Measurements from ENCODE around the gene IVNS1ABP. TPM values are rescaled to one million over a fixed set of nuclear protein-coding genes. Genes with fewer than 3 reads are reported as not detected.

Gene IVNS1ABP
- total RNA-seq, 1 donor from 2014 or later, result 51.1 TPM

DNA sequence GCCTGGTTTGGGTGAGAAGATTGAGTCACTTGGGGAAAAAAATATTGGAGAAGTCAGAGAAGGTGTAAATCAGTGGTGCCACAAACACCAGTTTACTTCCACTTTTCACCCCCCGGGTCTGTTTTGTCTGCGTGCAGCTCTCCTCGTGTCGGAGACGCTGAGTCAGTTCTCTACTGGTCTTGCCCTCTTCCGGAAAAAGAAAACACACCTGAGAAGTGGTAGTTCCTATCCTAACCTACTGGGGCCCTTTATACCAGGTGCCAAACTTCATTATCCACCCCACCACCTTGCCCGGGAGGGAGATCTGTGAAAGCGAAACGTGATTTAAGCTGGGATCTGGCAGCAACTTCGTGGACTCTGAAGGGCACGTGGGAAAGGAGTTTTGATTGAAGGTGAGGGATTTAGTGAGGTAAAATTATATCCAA, 855 bp upstream of the IVNS1ABP start:
- Histone ChIP-seq H3K9ac (ENCODE audit: low read depth in 1 of 3, low read length in 3 of 3) (peak overlapping the region; percentile 78 to 87 (median 84)), H3K36me3 (ENCODE audit: control insufficient read depth in 3 of 3, insufficient read depth in 3 of 3, low read length in 3 of 3) (no peaks in the 10 kb centered on the region), H3K27me3 (ENCODE audit: control insufficient read depth in 3 of 3, insufficient read depth in 3 of 3, low read length in 3 of 3) (no peaks in the 10 kb centered on the region), H3K27ac (ENCODE audit: low read depth, low read length) (peak overlapping the region; percentile 89), H3K4me1 (ENCODE audit: control insufficient read depth in 3 of 3, insufficient read depth in 3 of 3, low read length in 3 of 3) (peaks cover 14 to 25% (median 20%) of the 10 kb centered on the region in 3 donors), H3K4me3 (ENCODE audit: low read length in 3 of 3) (peak overlapping the region; percentile 90 to 94 (median 91)), H3K9me3 (ENCODE audit: control insufficient read depth in 3 of 3, low read length in 3 of 3) (no peaks in the 10 kb centered on the region)

DNA sequence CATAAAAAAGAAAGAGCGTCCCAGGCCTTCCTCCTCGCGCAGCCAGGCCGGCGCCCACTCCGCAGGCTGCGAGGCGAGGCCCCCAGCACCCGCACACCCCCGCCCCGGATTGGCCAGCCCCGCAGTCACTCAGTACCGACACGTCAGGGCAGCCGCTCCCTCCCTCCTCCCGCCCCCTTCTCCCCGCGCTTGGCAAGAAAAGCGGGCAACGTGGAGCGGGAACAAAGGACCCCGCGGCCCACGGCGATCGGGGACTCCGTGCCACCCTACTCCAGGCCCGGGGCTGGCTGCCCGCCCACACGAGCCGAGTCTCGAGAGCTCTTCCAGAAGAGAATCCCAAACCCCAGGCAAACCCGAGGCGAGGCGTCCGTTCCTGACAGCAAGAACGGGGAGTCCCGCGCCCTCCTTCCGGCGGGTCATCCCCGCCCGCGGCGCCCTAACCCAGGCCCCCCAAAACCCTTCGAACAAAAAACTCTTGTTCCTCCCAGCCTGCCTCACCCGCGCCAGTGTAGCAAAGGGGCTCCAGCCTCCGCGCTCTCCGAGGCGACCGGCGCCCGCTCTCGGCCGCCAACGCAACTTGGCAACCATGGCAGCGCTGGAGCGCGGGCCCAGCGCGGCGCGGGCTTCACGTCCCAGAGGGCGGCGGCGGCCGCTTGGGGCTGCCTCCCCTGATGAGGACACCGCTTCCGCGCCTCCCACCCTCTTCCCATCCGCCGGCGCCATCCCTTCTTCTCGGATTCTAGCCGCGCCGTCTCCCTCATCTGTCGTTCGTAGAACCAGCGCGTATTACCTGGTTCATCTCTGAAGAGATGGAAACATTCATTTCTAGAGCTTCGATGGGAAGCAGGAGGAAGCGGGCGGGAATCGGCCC, 645 bp downstream of the IVNS1ABP start:
- H3K4me3 ChIP-seq (ENCODE audit: low read length in 3 of 3), result peak overlapping the region; percentile 90 to 94 (median 91)
- peak overlapping the region; percentile 89 for H3K27ac ChIP-seq (ENCODE audit: low read depth, low read length)
- no peaks in the 10 kb centered on the region for H3K36me3 ChIP-seq (ENCODE audit: control insufficient read depth in 3 of 3, insufficient read depth in 3 of 3, low read length in 3 of 3)
- H3K9me3 ChIP-seq (ENCODE audit: control insufficient read depth in 3 of 3, low read length in 3 of 3), result no peaks in the 10 kb centered on the region
- H3K27me3 ChIP-seq (ENCODE audit: control insufficient read depth in 3 of 3, insufficient read depth in 3 of 3, low read length in 3 of 3), result no peaks in the 10 kb centered on the region
- peak overlapping the region; percentile 88 to 92 (median 91) for H3K9ac ChIP-seq (ENCODE audit: low read depth in 1 of 3, low read length in 3 of 3)
- H3K4me1 ChIP-seq (ENCODE audit: control insufficient read depth in 3 of 3, insufficient read depth in 3 of 3, low read length in 3 of 3), result peaks cover 14 to 25% (median 22%) of the 10 kb centered on the region in 3 donors

DNA sequence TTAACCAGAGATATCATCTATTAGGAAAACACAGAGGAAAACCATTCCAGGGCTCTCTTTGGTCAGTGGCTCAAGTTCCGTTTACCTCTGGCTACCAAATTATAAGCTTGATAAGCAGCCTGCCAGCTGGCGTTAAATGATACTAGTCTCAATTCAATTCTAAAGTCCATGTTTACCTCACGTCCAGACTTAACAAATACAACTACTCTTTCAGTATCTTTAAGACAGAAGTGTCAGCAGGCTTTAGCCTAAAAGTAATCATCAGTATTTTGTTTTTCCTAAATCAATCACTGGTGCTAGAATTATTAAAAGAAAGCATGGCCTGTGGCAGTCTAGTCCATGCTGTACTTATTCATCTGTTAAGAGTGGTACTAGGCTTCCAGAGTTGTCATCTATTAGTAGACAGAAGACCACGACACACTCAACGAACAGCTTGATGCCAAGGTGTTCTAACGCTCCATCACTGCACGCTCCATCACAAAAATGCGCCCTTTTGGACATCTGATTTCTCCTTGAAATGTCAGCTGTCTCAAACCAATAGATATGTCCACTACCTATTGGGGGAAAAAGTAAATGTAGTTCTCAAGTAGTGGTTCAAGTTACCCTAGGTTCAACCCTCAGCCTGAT, 1.5 kb downstream of the IVNS1ABP start:
- peaks cover 14 to 25% (median 22%) of the 10 kb centered on the region in 3 donors for H3K4me1 ChIP-seq (ENCODE audit: control insufficient read depth in 3 of 3, insufficient read depth in 3 of 3, low read length in 3 of 3)
- H3K4me3 ChIP-seq (ENCODE audit: low read length in 3 of 3), result peak overlapping the region; percentile 90 to 94 (median 91)
- H3K27ac ChIP-seq (ENCODE audit: low read depth, low read length), result peak overlapping the region; percentile 89
- no peaks in the 10 kb centered on the region for H3K9me3 ChIP-seq (ENCODE audit: control insufficient read depth in 3 of 3, low read length in 3 of 3)
- H3K9ac ChIP-seq (ENCODE audit: low read depth in 1 of 3, low read length in 3 of 3), result peak overlapping the region; percentile 88 to 92 (median 91)
- no peaks in the 10 kb centered on the region for H3K36me3 ChIP-seq (ENCODE audit: control insufficient read depth in 3 of 3, insufficient read depth in 3 of 3, low read length in 3 of 3)
- H3K27me3 ChIP-seq (ENCODE audit: control insufficient read depth in 3 of 3, insufficient read depth in 3 of 3, low read length in 3 of 3), result no peaks in the 10 kb centered on the region

DNA sequence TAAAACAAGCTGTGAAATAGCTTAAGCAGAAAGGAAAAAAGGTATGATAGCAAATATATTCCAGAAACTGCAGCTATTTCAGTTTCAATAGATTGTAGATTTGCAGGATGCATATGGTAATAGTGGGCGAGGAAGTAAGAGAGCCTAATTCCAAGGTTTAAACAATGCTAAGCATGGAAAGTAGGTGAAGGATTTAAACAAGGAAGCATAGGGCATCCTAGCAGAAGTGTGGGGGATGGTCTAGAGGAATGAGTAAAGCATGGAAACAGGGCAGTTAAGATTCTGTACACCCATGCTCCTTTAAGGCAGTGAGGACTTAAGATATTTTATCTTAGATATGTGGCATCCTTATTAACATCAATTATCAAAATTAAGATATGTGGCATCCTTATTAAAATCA, 2.6 kb downstream of the IVNS1ABP start:
- Histone ChIP-seq H3K4me3 (ENCODE audit: low read length in 3 of 3) (peak overlapping the region in 1 of 3 donors; percentile 3), H3K27me3 (ENCODE audit: control insufficient read depth in 3 of 3, insufficient read depth in 3 of 3, low read length in 3 of 3) (no peaks in the 10 kb centered on the region), H3K27ac (ENCODE audit: low read depth, low read length) (no peak overlapping the region), H3K9ac (ENCODE audit: low read depth in 1 of 3, low read length in 3 of 3) (no peak overlapping the region), H3K9me3 (ENCODE audit: control insufficient read depth in 3 of 3, low read length in 3 of 3) (no peaks in the 10 kb centered on the region), H3K4me1 (ENCODE audit: control insufficient read depth in 3 of 3, insufficient read depth in 3 of 3, low read length in 3 of 3) (peaks cover 14 to 25% (median 22%) of the 10 kb centered on the region in 3 donors), H3K36me3 (ENCODE audit: control insufficient read depth in 3 of 3, insufficient read depth in 3 of 3, low read length in 3 of 3) (no peaks in the 10 kb centered on the region)

DNA sequence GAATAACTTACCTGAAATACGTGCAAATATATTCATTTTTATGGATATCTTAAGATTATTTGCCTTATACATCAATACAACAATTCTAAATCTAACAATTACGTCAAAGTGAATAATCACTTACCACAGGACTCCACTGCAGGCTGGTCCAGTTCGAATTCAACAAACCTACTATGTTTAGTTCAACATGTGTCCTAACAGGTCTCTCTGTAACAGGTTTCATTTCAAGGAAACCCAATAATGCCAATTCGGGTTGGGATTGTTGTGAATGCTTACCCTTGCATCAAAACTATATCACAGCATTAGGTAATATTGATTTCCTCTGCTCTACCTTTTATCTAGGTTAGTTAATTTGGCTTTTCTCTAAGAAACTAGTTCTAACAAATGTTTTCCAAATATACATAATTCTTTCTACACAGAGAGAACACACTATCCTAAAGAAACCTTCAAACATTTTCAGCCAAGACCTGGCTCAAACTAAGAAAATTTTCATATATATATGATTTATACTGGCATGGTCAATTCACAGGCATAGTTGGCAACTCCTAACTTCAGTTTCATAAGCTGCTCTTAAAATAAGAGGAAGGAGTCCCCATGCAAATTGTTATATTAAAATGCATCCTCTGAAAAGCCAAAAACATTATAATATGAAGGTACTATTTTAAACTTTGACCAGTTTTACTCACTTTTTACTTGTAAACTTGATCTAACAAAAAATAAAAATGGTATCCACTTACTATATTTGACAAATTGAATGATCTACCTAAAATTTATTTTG, 4.5 kb downstream of the IVNS1ABP start:
- no peak overlapping the region for H3K4me3 ChIP-seq (ENCODE audit: low read length in 3 of 3)
- peaks cover 0 to 14% (median 11%) of the 10 kb centered on the region in 3 donors for H3K36me3 ChIP-seq (ENCODE audit: control insufficient read depth in 3 of 3, insufficient read depth in 3 of 3, low read length in 3 of 3)
- no peaks in the 10 kb centered on the region for H3K9me3 ChIP-seq (ENCODE audit: control insufficient read depth in 3 of 3, low read length in 3 of 3)
- no peak overlapping the region for H3K27ac ChIP-seq (ENCODE audit: low read depth, low read length)
- H3K27me3 ChIP-seq (ENCODE audit: control insufficient read depth in 3 of 3, insufficient read depth in 3 of 3, low read length in 3 of 3), result no peaks in the 10 kb centered on the region
- H3K9ac ChIP-seq (ENCODE audit: low read depth in 1 of 3, low read length in 3 of 3), result no peak overlapping the region
- peaks cover 8 to 20% (median 19%) of the 10 kb centered on the region in 3 donors for H3K4me1 ChIP-seq (ENCODE audit: control insufficient read depth in 3 of 3, insufficient read depth in 3 of 3, low read length in 3 of 3)

DNA sequence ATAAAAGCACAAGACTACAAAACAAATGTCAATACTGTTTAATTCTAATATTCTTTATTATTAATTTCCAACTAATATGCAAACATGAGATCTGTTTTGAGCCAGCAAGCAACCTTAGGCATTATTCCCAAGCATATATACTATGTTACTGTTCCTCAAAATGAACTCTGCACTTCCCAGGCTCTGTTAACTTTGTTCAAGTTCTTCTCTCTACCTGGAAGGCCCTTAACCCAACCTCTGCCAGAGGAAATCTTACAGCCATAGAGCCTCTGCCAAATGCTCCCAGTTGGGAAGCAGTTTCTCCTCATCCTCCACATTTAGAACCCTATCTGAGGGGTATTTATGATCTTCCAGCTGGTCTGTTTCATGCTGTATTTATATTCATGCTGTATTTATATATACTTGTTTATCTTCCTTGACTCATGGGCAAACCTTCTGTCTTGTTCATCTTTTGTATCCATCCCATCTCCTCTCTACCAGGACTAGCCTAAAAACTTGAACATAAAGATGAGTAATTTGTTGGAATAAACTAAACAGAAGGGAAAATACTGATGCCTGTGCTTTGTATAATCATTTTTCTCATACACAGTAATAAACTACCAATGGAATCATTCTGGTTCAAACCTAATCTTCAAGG, 5.3 kb downstream of the IVNS1ABP start:
- H3K27me3 ChIP-seq (ENCODE audit: control insufficient read depth in 3 of 3, insufficient read depth in 3 of 3, low read length in 3 of 3), result no peaks in the 10 kb centered on the region
- H3K9me3 ChIP-seq (ENCODE audit: control insufficient read depth in 3 of 3, low read length in 3 of 3), result no peaks in the 10 kb centered on the region
- peaks cover 4 to 22% (median 19%) of the 10 kb centered on the region in 3 donors for H3K36me3 ChIP-seq (ENCODE audit: control insufficient read depth in 3 of 3, insufficient read depth in 3 of 3, low read length in 3 of 3)
- H3K27ac ChIP-seq (ENCODE audit: low read depth, low read length), result no peak overlapping the region
- no peak overlapping the region for H3K9ac ChIP-seq (ENCODE audit: low read depth in 1 of 3, low read length in 3 of 3)
- peaks cover 6 to 19% (median 17%) of the 10 kb centered on the region in 3 donors for H3K4me1 ChIP-seq (ENCODE audit: control insufficient read depth in 3 of 3, insufficient read depth in 3 of 3, low read length in 3 of 3)
- H3K4me3 ChIP-seq (ENCODE audit: low read length in 3 of 3), result no peak overlapping the region

DNA sequence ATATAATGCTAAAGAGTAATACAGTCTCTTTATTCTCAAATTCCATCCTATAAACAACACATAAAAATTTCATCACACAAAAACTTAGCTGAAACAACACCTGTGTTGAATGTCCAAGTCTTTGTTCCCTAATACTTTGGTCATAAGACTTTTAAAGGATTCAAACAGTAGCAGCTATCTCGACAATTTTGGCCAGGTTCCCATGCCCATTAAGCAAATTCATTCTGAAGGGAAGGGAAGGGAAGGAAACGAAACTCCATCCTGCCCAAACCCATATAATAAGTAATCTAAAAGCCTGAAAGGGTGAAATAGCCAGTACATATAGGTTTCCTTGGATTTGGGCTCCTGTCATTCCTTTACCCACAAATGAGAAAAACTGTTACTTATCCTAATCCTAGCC, 7.5 kb downstream of the IVNS1ABP start:
- H3K9me3 ChIP-seq (ENCODE audit: control insufficient read depth in 3 of 3, low read length in 3 of 3), result no peaks in the 10 kb centered on the region
- H3K27me3 ChIP-seq (ENCODE audit: control insufficient read depth in 3 of 3, insufficient read depth in 3 of 3, low read length in 3 of 3), result no peaks in the 10 kb centered on the region
- no peak overlapping the region for H3K9ac ChIP-seq (ENCODE audit: low read depth in 1 of 3, low read length in 3 of 3)
- no peak overlapping the region for H3K4me3 ChIP-seq (ENCODE audit: low read length in 3 of 3)
- peaks cover 16 to 38% (median 36%) of the 10 kb centered on the region in 3 donors for H3K36me3 ChIP-seq (ENCODE audit: control insufficient read depth in 3 of 3, insufficient read depth in 3 of 3, low read length in 3 of 3)
- H3K27ac ChIP-seq (ENCODE audit: low read depth, low read length), result no peak overlapping the region
- peaks cover 5 to 7% (median 6%) of the 10 kb centered on the region in 3 donors for H3K4me1 ChIP-seq (ENCODE audit: control insufficient read depth in 3 of 3, insufficient read depth in 3 of 3, low read length in 3 of 3)

DNA sequence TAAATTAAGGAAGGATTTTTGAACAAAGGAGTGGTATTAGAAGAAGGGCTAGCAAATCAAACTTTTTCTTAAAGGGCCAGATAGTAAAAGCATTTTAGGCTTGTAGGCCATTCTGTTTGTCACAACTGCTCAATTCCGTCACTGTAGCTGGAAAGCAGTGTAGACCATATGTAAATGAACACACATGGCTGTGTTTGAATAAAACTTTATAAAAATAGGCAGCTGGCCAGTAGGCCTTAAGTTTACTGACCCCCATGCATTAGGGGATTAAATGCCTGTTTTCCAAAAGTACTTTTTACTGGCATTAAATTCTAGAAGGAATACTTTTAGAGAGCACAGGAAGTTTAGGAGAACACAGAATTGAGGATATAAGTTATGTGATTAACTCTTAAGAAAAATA, 8.9 kb downstream of the IVNS1ABP start:
- no peak overlapping the region for H3K27ac ChIP-seq (ENCODE audit: low read depth, low read length)
- H3K27me3 ChIP-seq (ENCODE audit: control insufficient read depth in 3 of 3, insufficient read depth in 3 of 3, low read length in 3 of 3), result no peaks in the 10 kb centered on the region
- H3K9ac ChIP-seq (ENCODE audit: low read depth in 1 of 3, low read length in 3 of 3), result no peak overlapping the region
- H3K36me3 ChIP-seq (ENCODE audit: control insufficient read depth in 3 of 3, insufficient read depth in 3 of 3, low read length in 3 of 3), result peaks cover 20 to 46% (median 42%) of the 10 kb centered on the region in 3 donors
- peaks cover 0 to 2% (median 0%) of the 10 kb centered on the region in 3 donors for H3K4me1 ChIP-seq (ENCODE audit: control insufficient read depth in 3 of 3, insufficient read depth in 3 of 3, low read length in 3 of 3)
- no peaks in the 10 kb centered on the region for H3K9me3 ChIP-seq (ENCODE audit: control insufficient read depth in 3 of 3, low read length in 3 of 3)
- no peak overlapping the region for H3K4me3 ChIP-seq (ENCODE audit: low read length in 3 of 3)

DNA sequence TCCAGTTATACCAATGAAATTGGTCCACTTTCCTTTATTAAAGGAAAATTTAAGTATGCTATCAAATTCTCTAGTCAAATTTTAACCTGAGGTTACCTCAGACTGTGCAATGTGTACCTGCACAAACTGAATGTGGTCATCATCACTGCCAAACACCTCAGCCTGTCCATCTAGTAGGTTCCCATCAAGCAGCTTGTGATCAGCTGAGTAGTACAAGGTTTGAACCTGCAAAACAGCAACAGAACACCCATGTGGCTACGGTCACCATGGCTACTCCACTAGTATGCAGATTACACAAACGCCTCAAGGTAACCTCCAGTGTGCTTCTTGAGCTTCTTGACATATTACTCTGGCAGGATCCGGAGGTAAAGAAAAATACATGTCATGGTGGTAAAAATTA, 11.6 kb downstream of the IVNS1ABP start:
- Histone ChIP-seq H3K36me3 (ENCODE audit: control insufficient read depth in 3 of 3, insufficient read depth in 3 of 3, low read length in 3 of 3) (peaks cover 23 to 60% (median 53%) of the 10 kb centered on the region in 3 donors), H3K4me3 (ENCODE audit: low read length in 3 of 3) (no peak overlapping the region), H3K27me3 (ENCODE audit: control insufficient read depth in 3 of 3, insufficient read depth in 3 of 3, low read length in 3 of 3) (no peaks in the 10 kb centered on the region), H3K4me1 (ENCODE audit: control insufficient read depth in 3 of 3, insufficient read depth in 3 of 3, low read length in 3 of 3) (no peaks in the 10 kb centered on the region), H3K9ac (ENCODE audit: low read depth in 1 of 3, low read length in 3 of 3) (no peak overlapping the region), H3K9me3 (ENCODE audit: control insufficient read depth in 3 of 3, low read length in 3 of 3) (no peaks in the 10 kb centered on the region), H3K27ac (ENCODE audit: low read depth, low read length) (no peak overlapping the region)
